GM12873 (cell line): Measurements from ENCODE around the gene LGR6.
A peak's percentile ranks its signal among the peaks of the same experiment; 100 is the strongest.

Experiments
- CTCF ChIP-seq: IDR thresholded peaks from 2 replicates; pipeline ENCODE4 v1.5.1; 2012; ENCODE audit warnings: low read depth, mild to moderate bottlenecking, moderate library complexity, low read length, control low read depth; ENCODE audit not compliant: insufficient read depth; ENCODE audit errors: missing control alignments

The LGR6 gene

GRCh38 chr1:202176949-202177927 is 16.4 kb upstream of the LGR6 start:
- no peak for TF ChIP-seq CTCF

- TF ChIP-seq CTCF = no peak
Measured at GRCh38 chr1:202179828-202180750, 13.5 kb upstream of the LGR6 start.

GRCh38 chr1:202181586-202181985 is 12.0 kb upstream of the LGR6 start:
- TF ChIP-seq CTCF = no peak

GRCh38 chr1:202182040-202182877 is 11.3 kb upstream of the LGR6 start:
- no peak for TF ChIP-seq CTCF

- peak; percentile 94 for TF ChIP-seq CTCF
Measured at GRCh38 chr1:202184750-202185460, 8.7 kb upstream of the LGR6 start.

- no peak for TF ChIP-seq CTCF
Measured at GRCh38 chr1:202186327-202186726, 7.3 kb upstream of the LGR6 start.
